Colon (tissue), 2 donors: Measurements from ENCODE around the gene GFER.

Source experiments
- FAIRE-seq: peaks from 2 replicates; lab custom pipeline; 2012; peaks lifted over from hg19 to GRCh38; lab: Jason Lieb, UNC
- donor health status: control.
- donor health status: control.

The GFER gene

GRCh38 chr16:1990351-1991134 lies 6.5 kb downstream of the GFER start:
- no peak for FAIRE-seq

DNA sequence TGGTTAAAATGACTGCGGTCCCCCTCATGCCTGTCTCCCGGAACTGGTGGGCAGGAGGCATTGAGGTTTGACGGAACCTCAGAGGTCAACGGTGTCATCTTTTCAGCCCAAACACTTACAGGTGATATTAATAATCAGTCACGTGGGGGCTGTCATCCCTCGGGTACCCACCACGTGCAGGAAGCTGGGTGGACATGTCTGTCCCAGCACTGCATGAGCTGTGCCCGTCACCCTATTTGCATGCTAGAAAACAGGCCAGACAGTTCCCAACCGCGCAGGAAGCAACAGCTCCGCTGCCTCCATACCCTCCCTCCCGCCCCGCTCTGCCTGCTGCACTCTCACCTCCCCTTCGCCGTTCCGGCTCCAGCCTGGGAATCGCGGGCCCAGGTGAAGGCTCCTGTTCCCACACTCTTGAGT lies 7.2 kb downstream of the GFER start:
- no peak for FAIRE-seq

DNA sequence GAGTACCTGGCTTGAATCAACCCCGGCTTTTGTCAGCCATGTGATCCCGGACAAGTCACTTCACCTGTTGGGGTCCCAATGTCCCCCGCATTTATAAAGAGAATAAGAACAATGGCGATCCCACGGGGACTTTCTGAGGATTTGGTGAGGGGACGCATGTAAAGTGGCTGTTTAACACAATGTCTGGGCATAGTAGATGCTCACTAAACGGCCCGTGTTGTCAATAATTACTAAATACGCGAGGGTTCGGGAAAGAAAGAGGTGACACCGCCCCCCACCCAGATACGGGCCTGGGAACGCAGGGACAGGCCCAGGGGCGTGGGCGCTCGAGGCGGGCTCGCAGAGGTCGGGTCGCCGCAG lies 7.6 kb downstream of the GFER start:
- FAIRE-seq: no peak

- no peak for FAIRE-seq
These were observed 8.1 kb downstream of the GFER start for GRCh38 chr16:1991948-1992703.

- no peak for FAIRE-seq
These were observed 8.8 kb downstream of the GFER start for GRCh38 chr16:1992704-1993317.

DNA sequence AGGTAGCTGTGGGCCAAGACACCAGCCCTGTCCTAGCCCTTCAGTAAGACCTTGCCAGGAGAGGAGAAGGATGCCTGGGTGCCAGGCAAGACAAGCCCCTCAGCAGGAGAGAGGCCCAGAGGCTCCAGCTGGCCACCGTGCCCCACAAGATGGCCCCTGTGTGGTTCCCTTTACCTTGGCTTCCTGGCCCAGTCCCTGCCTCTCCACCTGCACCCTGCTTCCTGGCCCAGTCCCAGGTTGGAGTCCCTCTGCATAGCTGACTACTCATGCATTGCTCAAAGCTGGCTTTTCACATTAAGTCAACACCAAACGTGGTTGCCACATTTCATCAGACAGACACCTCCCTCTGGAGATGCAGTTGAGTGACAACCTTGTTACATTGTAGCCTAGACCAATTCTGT lies 9.7 kb downstream of the GFER start:
- no peak for FAIRE-seq

- FAIRE-seq: no peak
These were observed 13.7 kb downstream of the GFER start for GRCh38 chr16:1997494-1998359.

GRCh38 chr16:1998360-1998835 lies 14.4 kb downstream of the GFER start:
- FAIRE-seq: no peak

DNA sequence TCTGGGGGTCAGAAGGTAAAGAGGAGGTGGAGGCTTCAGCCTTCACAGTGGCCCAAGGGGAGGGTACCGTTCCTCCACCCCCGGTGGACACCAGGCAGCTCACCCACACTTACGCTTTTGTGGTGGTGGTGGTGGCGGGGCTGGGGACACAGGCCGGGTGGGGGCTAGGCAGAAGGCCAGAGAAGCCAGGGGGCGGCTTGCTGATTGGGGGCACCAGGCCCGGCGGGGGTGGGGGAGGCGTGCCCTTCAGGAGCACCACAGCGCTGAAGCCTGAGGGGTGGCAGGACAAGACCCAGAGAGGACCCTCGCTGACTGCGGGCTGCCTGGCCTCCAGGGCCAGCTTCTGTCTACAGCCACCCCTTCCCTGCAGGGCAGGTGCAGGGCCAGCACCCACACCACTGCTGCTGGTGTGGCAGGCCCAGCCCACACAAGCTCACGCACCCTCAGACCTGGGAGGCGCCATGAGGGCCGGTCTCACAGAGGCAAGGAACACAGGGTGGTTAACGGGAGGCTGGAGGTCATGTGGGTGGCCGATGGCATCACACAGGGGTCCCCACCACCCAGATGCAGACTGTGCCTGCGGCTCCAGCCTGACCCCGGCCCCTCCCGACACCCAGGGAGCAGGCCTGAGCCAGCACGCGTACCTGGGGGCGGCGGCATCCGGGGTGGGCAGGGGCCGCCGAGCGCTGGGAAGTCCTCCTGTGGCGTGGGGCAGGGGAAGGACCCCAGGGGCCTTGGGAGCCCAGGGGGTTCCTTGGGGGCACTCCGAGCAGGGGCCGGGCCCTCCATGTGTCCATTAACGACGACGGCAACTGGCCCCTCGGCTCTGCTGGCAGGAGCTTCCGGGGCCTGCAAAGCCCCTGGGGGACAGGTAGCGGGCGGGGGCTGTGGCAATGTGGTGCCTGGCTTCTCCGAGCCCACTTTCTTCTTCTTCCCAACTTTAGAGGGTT lies 15.1 kb downstream of the GFER start:
- FAIRE-seq: no peak

DNA sequence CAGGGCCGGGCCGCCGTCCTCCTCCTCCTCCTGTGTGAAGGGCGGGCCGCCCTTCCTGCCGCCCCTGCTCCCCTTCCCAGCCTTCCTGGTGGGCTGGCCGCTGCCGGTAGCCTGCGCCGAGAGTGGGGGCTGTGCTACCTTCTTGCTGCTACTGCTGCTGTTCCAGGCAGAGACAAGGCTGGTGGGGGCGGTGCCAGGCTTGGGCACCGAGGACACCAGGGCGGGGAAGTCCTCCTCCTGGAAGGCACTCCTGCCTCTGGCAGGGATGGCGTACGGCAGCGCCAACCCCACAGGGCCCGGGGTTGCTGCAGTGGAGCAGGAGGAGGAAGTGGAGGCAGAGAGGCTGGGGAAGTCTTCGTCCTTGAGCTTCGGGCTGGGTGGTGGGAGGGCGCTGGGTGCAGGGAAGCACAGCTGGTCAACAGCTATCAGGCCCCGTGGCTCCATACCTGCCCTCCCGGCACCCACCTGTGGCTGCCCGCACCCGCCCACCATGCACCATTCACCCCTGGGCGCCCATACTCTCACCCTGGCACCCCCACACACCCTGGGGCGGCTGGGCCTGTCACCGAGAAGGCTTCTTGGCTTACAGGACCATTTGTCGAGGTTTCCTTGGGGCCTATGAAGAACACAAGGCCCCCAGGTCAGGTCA lies 16.0 kb downstream of the GFER start:
- no peak for FAIRE-seq

GRCh38 chr16:2001035-2001434 lies 17.0 kb downstream of the GFER start:
- no peak for FAIRE-seq

- no peak for FAIRE-seq
These were observed 17.7 kb downstream of the GFER start for GRCh38 chr16:2001456-2002355.

- no peak for FAIRE-seq
These were observed 18.6 kb downstream of the GFER start for GRCh38 chr16:2002406-2003230.

GRCh38 chr16:2003231-2003826 lies 19.3 kb downstream of the GFER start:
- FAIRE-seq: no peak

- FAIRE-seq: no peak
These were observed 20.0 kb downstream of the GFER start for GRCh38 chr16:2003827-2004641.

DNA sequence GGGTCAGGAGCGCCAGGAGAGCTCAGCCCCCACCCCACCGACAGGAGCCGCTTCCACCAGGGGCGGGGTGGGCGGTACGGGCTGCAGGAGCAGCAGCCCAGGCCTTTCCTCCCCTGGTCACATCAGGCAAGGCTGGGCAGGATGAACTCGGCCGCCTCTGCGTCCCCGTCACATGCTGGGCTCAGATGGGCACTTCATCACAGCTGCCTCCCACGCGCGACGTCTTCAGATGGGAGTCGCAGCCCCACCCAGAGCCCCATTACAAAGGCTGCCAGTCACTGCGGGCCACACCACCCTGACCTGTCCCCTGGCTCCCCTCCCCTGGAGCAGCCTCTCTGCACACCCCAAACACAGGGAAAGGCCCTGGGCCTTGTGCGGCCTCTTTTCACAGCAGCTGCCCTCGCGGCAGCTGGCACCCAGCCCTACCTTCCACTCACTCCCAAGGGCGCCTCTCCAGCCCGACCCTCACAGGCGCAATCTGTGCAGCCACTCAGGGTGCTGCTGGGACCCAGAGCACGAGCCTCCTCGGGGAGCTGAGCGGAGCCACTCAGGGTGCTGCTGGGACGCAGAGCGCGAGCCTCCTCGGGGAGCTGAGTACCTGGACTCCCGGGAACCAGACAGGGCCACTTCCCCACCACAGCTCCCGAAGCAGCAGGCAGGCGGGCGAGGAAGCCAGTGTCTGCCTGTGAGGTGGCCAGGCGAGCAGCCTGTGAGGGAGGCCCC lies 21.0 kb downstream of the GFER start:
- no peak for FAIRE-seq
